ENCODE results near the gene PPAN.

- TF ChIP-seq CTCF (IDR thresholded peaks at IDR 0.05; ENCODE audit: low read depth, low read length, poor library complexity, severe bottlenecking): no peak
- TF ChIP-seq EZH2phosphoT487 (IDR thresholded peaks at IDR 0.05; ENCODE audit: borderline replicate concordance, low read length): no peak
Observed at GRCh38 chr19:10158071-10158470, 51.9 kb downstream of the PPAN start.
